ENCODE measurements around the gene NEDD9. TPM values are rescaled to one million over a fixed set of nuclear protein-coding genes. Genes with fewer than 3 reads are reported as not detected.

The NEDD9 gene
- total RNA-seq, 1 experiment from 2014 or later: 0.17 TPM

DNA sequence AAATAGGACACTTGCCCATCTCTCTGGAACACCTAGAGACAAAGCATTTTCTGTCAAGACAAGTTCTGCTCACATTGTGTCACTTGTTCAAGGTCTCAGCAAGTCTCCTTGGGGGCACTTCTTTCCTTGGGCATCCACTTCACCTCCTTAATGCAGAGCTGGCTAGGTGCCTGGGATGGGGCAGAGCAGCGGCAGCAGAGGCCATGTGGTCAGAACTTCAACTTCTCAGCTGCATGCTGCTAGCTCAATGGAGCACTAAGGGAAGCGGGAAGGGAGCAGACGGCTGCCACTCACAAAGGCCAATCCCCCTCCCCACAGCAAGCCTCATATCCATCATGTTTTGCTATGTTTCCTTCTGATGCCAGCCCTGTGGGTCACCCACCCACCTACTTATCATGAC is 31.5 kb downstream of the NEDD9 start (continued):
- TF ChIP-seq, protein P1, sequence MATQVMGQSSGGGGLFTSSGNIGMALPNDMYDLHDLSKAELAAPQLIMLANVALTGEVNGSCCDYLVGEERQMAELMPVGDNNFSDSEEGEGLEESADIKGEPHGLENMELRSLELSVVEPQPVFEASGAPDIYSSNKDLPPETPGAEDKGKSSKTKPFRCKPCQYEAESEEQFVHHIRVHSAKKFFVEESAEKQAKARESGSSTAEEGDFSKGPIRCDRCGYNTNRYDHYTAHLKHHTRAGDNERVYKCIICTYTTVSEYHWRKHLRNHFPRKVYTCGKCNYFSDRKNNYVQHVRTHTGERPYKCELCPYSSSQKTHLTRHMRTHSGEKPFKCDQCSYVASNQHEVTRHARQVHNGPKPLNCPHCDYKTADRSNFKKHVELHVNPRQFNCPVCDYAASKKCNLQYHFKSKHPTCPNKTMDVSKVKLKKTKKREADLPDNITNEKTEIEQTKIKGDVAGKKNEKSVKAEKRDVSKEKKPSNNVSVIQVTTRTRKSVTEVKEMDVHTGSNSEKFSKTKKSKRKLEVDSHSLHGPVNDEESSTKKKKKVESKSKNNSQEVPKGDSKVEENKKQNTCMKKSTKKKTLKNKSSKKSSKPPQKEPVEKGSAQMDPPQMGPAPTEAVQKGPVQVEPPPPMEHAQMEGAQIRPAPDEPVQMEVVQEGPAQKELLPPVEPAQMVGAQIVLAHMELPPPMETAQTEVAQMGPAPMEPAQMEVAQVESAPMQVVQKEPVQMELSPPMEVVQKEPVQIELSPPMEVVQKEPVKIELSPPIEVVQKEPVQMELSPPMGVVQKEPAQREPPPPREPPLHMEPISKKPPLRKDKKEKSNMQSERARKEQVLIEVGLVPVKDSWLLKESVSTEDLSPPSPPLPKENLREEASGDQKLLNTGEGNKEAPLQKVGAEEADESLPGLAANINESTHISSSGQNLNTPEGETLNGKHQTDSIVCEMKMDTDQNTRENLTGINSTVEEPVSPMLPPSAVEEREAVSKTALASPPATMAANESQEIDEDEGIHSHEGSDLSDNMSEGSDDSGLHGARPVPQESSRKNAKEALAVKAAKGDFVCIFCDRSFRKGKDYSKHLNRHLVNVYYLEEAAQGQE (IDR thresholded peaks at IDR 0.05; ENCODE audit: low read depth): no peak

DNA sequence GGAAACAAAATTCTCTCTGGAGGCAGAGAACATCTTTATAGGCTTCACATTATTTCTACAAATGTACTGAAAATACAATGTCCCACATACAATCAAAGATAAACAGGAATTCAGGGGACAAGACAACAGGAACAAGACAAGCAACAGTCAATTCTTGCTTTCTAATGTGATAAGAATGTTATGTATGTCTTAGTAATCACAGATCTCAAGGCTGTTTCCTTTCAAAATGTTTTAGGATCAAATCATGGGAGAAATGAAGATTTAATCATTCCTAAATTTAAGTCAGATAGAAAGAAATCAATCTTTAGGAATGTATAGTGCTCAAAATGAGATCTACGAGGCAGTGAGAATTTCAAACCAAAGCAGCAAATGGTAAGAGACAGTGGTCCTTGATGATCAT is 32.1 kb downstream of the NEDD9 start:
- ChIA-PET RAD21 (ENCODE audit: low non-redundant PET in 1 of 2, low total read pairs in 2 of 2, uncharacterized antibody in 2 of 2, unreplicated experiment in 2 of 2) (no interaction called here), CTCF (no interaction called here), POLR2A (no interaction called here)
- TF ChIP-seq EZH2phosphoT487 (IDR thresholded peaks at IDR 0.05; ENCODE audit: borderline replicate concordance) (no peak), ZFX (IDR thresholded peaks at IDR 0.05) (no peak), ZNF274 (IDR thresholded peaks at IDR 0.05; ENCODE audit: low read depth, low read length) (no peak), CEBPB (IDR thresholded peaks at IDR 0.05; ENCODE audit: low read depth) (no peak), CBX3 (IDR thresholded peaks at IDR 0.05; ENCODE audit: low read depth) (no peak), TCF7L2 (IDR thresholded peaks at IDR 0.05; ENCODE audit: borderline replicate concordance, extremely low read depth, insufficient read depth, insufficient read length) (no peak), POLR2AphosphoS5 (IDR thresholded peaks at IDR 0.05; ENCODE audit: low read depth, low read length) (no peak), FOSL1 (IDR thresholded peaks at IDR 0.05; ENCODE audit: low read depth) (no peak), POLR2A (IDR thresholded peaks at IDR 0.05; ENCODE audit: borderline replicate concordance, extremely low read depth, insufficient read depth, insufficient read length) (no peak), SIN3A (IDR thresholded peaks at IDR 0.05; ENCODE audit: low read depth) (no peak), EGR1 (IDR thresholded peaks at IDR 0.05; ENCODE audit: low read depth) (no peak), SP1 (IDR thresholded peaks at IDR 0.05; ENCODE audit: low read depth) (no peak), JUND (IDR thresholded peaks at IDR 0.05) (no peak)
- TF ChIP-seq, protein P2, sequence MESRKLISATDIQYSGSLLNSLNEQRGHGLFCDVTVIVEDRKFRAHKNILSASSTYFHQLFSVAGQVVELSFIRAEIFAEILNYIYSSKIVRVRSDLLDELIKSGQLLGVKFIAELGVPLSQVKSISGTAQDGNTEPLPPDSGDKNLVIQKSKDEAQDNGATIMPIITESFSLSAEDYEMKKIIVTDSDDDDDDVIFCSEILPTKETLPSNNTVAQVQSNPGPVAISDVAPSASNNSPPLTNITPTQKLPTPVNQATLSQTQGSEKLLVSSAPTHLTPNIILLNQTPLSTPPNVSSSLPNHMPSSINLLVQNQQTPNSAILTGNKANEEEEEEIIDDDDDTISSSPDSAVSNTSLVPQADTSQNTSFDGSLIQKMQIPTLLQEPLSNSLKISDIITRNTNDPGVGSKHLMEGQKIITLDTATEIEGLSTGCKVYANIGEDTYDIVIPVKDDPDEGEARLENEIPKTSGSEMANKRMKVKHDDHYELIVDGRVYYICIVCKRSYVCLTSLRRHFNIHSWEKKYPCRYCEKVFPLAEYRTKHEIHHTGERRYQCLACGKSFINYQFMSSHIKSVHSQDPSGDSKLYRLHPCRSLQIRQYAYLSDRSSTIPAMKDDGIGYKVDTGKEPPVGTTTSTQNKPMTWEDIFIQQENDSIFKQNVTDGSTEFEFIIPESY (IDR thresholded peaks at IDR 0.05; ENCODE audit: extremely low read depth, insufficient replicate concordance, low read length): no peak
- TF ChIP-seq, protein P3, sequence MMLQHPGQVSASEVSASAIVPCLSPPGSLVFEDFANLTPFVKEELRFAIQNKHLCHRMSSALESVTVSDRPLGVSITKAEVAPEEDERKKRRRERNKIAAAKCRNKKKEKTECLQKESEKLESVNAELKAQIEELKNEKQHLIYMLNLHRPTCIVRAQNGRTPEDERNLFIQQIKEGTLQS (IDR thresholded peaks at IDR 0.05): no peak
- TF ChIP-seq, protein P4, sequence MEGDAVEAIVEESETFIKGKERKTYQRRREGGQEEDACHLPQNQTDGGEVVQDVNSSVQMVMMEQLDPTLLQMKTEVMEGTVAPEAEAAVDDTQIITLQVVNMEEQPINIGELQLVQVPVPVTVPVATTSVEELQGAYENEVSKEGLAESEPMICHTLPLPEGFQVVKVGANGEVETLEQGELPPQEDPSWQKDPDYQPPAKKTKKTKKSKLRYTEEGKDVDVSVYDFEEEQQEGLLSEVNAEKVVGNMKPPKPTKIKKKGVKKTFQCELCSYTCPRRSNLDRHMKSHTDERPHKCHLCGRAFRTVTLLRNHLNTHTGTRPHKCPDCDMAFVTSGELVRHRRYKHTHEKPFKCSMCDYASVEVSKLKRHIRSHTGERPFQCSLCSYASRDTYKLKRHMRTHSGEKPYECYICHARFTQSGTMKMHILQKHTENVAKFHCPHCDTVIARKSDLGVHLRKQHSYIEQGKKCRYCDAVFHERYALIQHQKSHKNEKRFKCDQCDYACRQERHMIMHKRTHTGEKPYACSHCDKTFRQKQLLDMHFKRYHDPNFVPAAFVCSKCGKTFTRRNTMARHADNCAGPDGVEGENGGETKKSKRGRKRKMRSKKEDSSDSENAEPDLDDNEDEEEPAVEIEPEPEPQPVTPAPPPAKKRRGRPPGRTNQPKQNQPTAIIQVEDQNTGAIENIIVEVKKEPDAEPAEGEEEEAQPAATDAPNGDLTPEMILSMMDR (IDR thresholded peaks at IDR 0.05 in 2 of 3, conservative IDR thresholded peaks at IDR 0.05 in 1 of 3; ENCODE audit: borderline replicate concordance in 1 of 3, insufficient read depth in 1 of 3, low read depth in 2 of 3, low read length in 2 of 3): no peak
- H3K9me2 ChIP-seq (ENCODE audit: insufficient read depth): no peaks in the 10 kb centered on the region
- no peaks in the 10 kb centered on the region for H3K79me2 ChIP-seq (ENCODE audit: insufficient read depth, low read length)
- BruUV-seq (replicated peaks): no TSS peak
- no peaks in the 10 kb centered on the region for H4K20me1 ChIP-seq (ENCODE audit: insufficient read depth)
- no peak overlapping the region for H3K4me2 ChIP-seq (ENCODE audit: low read length)
- no peak overlapping the region for H3K4me3 ChIP-seq (replicated peaks in 1 of 2; ENCODE audit: low read depth in 1 of 2, low read length in 2 of 2)
- no peak overlapping the region for H3K27ac ChIP-seq (ENCODE audit: low read depth, low read length)
- H3K9ac ChIP-seq (ENCODE audit: low read length): no peak overlapping the region
- 0 out of 2 replicates have a peak, but pooled peaks cover 5% of the 10 kb centered on the region for H3K27me3 ChIP-seq (ENCODE audit: insufficient read depth, low read length)
- no peaks in the 10 kb centered on the region for H3K4me1 ChIP-seq (ENCODE audit: control insufficient read depth in 1 of 2, insufficient read depth in 2 of 2, low read length in 2 of 2)
- no peak overlapping the region for H2AFZ ChIP-seq (ENCODE audit: low read depth, low read length, poor library complexity, severe bottlenecking)
- no peak for DNase-seq (ENCODE audit: low read depth, low spot score)
- intact Hi-C loops (cut with micrococcal nuclease): no loop called here
- no peaks in the 10 kb centered on the region for H3K9me3 ChIP-seq (ENCODE audit: control insufficient read depth in 1 of 2, insufficient read depth in 1 of 2, low read depth in 1 of 2, low read length in 2 of 2)
- no peaks in the 10 kb centered on the region for H3K36me3 ChIP-seq (ENCODE audit: control insufficient read depth in 1 of 2, insufficient read depth in 2 of 2, low read length in 2 of 2)
- no peak for ATAC-seq

Data from HCT116 (cell line).